Measurements from ENCODE around the gene CAMSAP1.
"Not testable (repeated sequence)": the region's sequence is repeated elsewhere in the genome, so short reads cannot be mapped to it uniquely, and the experiment has no call there.

- not testable (repeated sequence) for TF ChIP-seq CTCF (conservative IDR thresholded peaks at IDR 0.05; ENCODE audit: low read length); EZH2phosphoT487 (IDR thresholded peaks at IDR 0.05; ENCODE audit: borderline replicate concordance, low read depth, low read length)
Measured at GRCh38 chr9:135951310-135951709, 44.0 kb upstream of the CAMSAP1 start.

All from OCI-LY7 (cell line).